ENCODE data around the gene MAP3K20.
A peak's percentile ranks its signal among the peaks of the same experiment; 100 is the strongest.

The MAP3K20 gene

GRCh38 chr2:173282795-173283545 is 207.3 kb downstream of the MAP3K20 start:
- Histone ChIP-seq H3K36me3 (ENCODE audit: control insufficient read depth in 2 of 2, insufficient read depth in 2 of 2, low read length in 2 of 2) (no peaks in the 10 kb centered on the region), H3K9me3 (ENCODE audit: control insufficient read depth in 2 of 2, low read length in 2 of 2) (no peaks in the 10 kb centered on the region), H3K9ac (ENCODE audit: low read depth in 1 of 2, low read length in 2 of 2) (no peak overlapping the region), H3K27me3 (ENCODE audit: control insufficient read depth in 2 of 2, insufficient read depth in 2 of 2, low read length in 2 of 2) (no peaks in the 10 kb centered on the region), H3K27ac (ENCODE audit: low read depth in 2 of 2, low read length in 2 of 2) (no peak overlapping the region), H3K4me1 (ENCODE audit: control insufficient read depth in 2 of 2, insufficient read depth in 2 of 2, low read length in 2 of 2) (no peaks in the 10 kb centered on the region), H3K4me3 (ENCODE audit: low read length in 2 of 2) (no peak overlapping the region)

- no peak overlapping the region for H3K4me3 ChIP-seq (ENCODE audit: low read length in 2 of 2)
- H3K9ac ChIP-seq (ENCODE audit: low read depth in 1 of 2, low read length in 2 of 2), result no peak overlapping the region
- H3K27me3 ChIP-seq (ENCODE audit: control insufficient read depth in 2 of 2, insufficient read depth in 2 of 2, low read length in 2 of 2), result no peaks in the 10 kb centered on the region
- no peaks in the 10 kb centered on the region for H3K9me3 ChIP-seq (ENCODE audit: control insufficient read depth in 2 of 2, low read length in 2 of 2)
- H3K27ac ChIP-seq (ENCODE audit: low read depth in 2 of 2, low read length in 2 of 2), result no peak overlapping the region
- peaks cover 0 to 3% of the 10 kb centered on the region in 2 donors for H3K4me1 ChIP-seq (ENCODE audit: control insufficient read depth in 2 of 2, insufficient read depth in 2 of 2, low read length in 2 of 2)
- no peaks in the 10 kb centered on the region for H3K36me3 ChIP-seq (ENCODE audit: control insufficient read depth in 2 of 2, insufficient read depth in 2 of 2, low read length in 2 of 2)
Observed at GRCh38 chr2:173286153-173286809, 210.6 kb downstream of the MAP3K20 start.

- Histone ChIP-seq H3K4me1 (ENCODE audit: control insufficient read depth in 2 of 2, insufficient read depth in 2 of 2, low read length in 2 of 2) (peaks cover 0 to 3% of the 10 kb centered on the region in 2 donors), H3K27ac (ENCODE audit: low read depth in 2 of 2, low read length in 2 of 2) (peak overlapping the region in 1 of 2 donors; percentile 80), H3K4me3 (ENCODE audit: low read length in 2 of 2) (no peak overlapping the region), H3K9ac (ENCODE audit: low read depth in 1 of 2, low read length in 2 of 2) (peak overlapping the region in 1 of 2 donors; percentile 20), H3K27me3 (ENCODE audit: control insufficient read depth in 2 of 2, insufficient read depth in 2 of 2, low read length in 2 of 2) (no peaks in the 10 kb centered on the region), H3K9me3 (ENCODE audit: control insufficient read depth in 2 of 2, low read length in 2 of 2) (no peaks in the 10 kb centered on the region), H3K36me3 (ENCODE audit: control insufficient read depth in 2 of 2, insufficient read depth in 2 of 2, low read length in 2 of 2) (no peaks in the 10 kb centered on the region)
Observed at GRCh38 chr2:173287594-173287993, 211.9 kb downstream of the MAP3K20 start.

GRCh38 chr2:173288561-173288960 is 212.9 kb downstream of the MAP3K20 start:
- H3K4me1 ChIP-seq (ENCODE audit: control insufficient read depth in 2 of 2, insufficient read depth in 2 of 2, low read length in 2 of 2), result peaks cover 0 to 3% of the 10 kb centered on the region in 2 donors
- peak overlapping the region in 1 of 2 donors; percentile 80 for H3K27ac ChIP-seq (ENCODE audit: low read depth in 2 of 2, low read length in 2 of 2)
- no peaks in the 10 kb centered on the region for H3K36me3 ChIP-seq (ENCODE audit: control insufficient read depth in 2 of 2, insufficient read depth in 2 of 2, low read length in 2 of 2)
- no peak overlapping the region for H3K9ac ChIP-seq (ENCODE audit: low read depth in 1 of 2, low read length in 2 of 2)
- no peak overlapping the region for H3K4me3 ChIP-seq (ENCODE audit: low read length in 2 of 2)
- H3K9me3 ChIP-seq (ENCODE audit: control insufficient read depth in 2 of 2, low read length in 2 of 2), result no peaks in the 10 kb centered on the region
- H3K27me3 ChIP-seq (ENCODE audit: control insufficient read depth in 2 of 2, insufficient read depth in 2 of 2, low read length in 2 of 2), result no peaks in the 10 kb centered on the region

- H3K9ac ChIP-seq (ENCODE audit: low read depth in 1 of 2, low read length in 2 of 2), result no peak overlapping the region
- H3K9me3 ChIP-seq (ENCODE audit: control insufficient read depth in 2 of 2, low read length in 2 of 2), result no peaks in the 10 kb centered on the region
- no peaks in the 10 kb centered on the region for H3K27me3 ChIP-seq (ENCODE audit: control insufficient read depth in 2 of 2, insufficient read depth in 2 of 2, low read length in 2 of 2)
- no peak overlapping the region for H3K4me3 ChIP-seq (ENCODE audit: low read length in 2 of 2)
- H3K36me3 ChIP-seq (ENCODE audit: control insufficient read depth in 2 of 2, insufficient read depth in 2 of 2, low read length in 2 of 2), result no peaks in the 10 kb centered on the region
- H3K4me1 ChIP-seq (ENCODE audit: control insufficient read depth in 2 of 2, insufficient read depth in 2 of 2, low read length in 2 of 2), result peaks cover 0 to 3% of the 10 kb centered on the region in 2 donors
- H3K27ac ChIP-seq (ENCODE audit: low read depth in 2 of 2, low read length in 2 of 2), result no peak overlapping the region
Observed at GRCh38 chr2:173290046-173290445, 214.4 kb downstream of the MAP3K20 start.

- Histone ChIP-seq H3K27me3 (ENCODE audit: control insufficient read depth in 2 of 2, insufficient read depth in 2 of 2, low read length in 2 of 2) (no peaks in the 10 kb centered on the region), H3K4me1 (ENCODE audit: control insufficient read depth in 2 of 2, insufficient read depth in 2 of 2, low read length in 2 of 2) (peaks cover 0 to 3% of the 10 kb centered on the region in 2 donors), H3K27ac (ENCODE audit: low read depth in 2 of 2, low read length in 2 of 2) (no peak overlapping the region), H3K9me3 (ENCODE audit: control insufficient read depth in 2 of 2, low read length in 2 of 2) (no peaks in the 10 kb centered on the region), H3K4me3 (ENCODE audit: low read length in 2 of 2) (no peak overlapping the region), H3K36me3 (ENCODE audit: control insufficient read depth in 2 of 2, insufficient read depth in 2 of 2, low read length in 2 of 2) (no peaks in the 10 kb centered on the region), H3K9ac (ENCODE audit: low read depth in 1 of 2, low read length in 2 of 2) (no peak overlapping the region)
Observed at GRCh38 chr2:173290518-173290917, 214.9 kb downstream of the MAP3K20 start.

GRCh38 chr2:173291412-173291811 is 215.8 kb downstream of the MAP3K20 start:
- Histone ChIP-seq H3K4me1 (ENCODE audit: control insufficient read depth in 2 of 2, insufficient read depth in 2 of 2, low read length in 2 of 2) (peaks cover 0 to 3% of the 10 kb centered on the region in 2 donors), H3K27ac (ENCODE audit: low read depth in 2 of 2, low read length in 2 of 2) (no peak overlapping the region), H3K4me3 (ENCODE audit: low read length in 2 of 2) (no peak overlapping the region), H3K36me3 (ENCODE audit: control insufficient read depth in 2 of 2, insufficient read depth in 2 of 2, low read length in 2 of 2) (no peaks in the 10 kb centered on the region), H3K9me3 (ENCODE audit: control insufficient read depth in 2 of 2, low read length in 2 of 2) (no peaks in the 10 kb centered on the region), H3K27me3 (ENCODE audit: control insufficient read depth in 2 of 2, insufficient read depth in 2 of 2, low read length in 2 of 2) (no peaks in the 10 kb centered on the region), H3K9ac (ENCODE audit: low read depth in 1 of 2, low read length in 2 of 2) (no peak overlapping the region)

- H3K9me3 ChIP-seq (ENCODE audit: control insufficient read depth in 2 of 2, low read length in 2 of 2), result peaks cover 12 to 21% of the 10 kb centered on the region in 2 donors
- no peak overlapping the region for H3K9ac ChIP-seq (ENCODE audit: low read depth in 1 of 2, low read length in 2 of 2)
- no peaks in the 10 kb centered on the region for H3K36me3 ChIP-seq (ENCODE audit: control insufficient read depth in 2 of 2, insufficient read depth in 2 of 2, low read length in 2 of 2)
- H3K4me3 ChIP-seq (ENCODE audit: low read length in 2 of 2), result no peak overlapping the region
- H3K27ac ChIP-seq (ENCODE audit: low read depth in 2 of 2, low read length in 2 of 2), result no peak overlapping the region
- H3K4me1 ChIP-seq (ENCODE audit: control insufficient read depth in 2 of 2, insufficient read depth in 2 of 2, low read length in 2 of 2), result no peaks in the 10 kb centered on the region
- H3K27me3 ChIP-seq (ENCODE audit: control insufficient read depth in 2 of 2, insufficient read depth in 2 of 2, low read length in 2 of 2), result no peaks in the 10 kb centered on the region
Observed at GRCh38 chr2:173296235-173296634, 220.6 kb downstream of the MAP3K20 start.

GRCh38 chr2:173298536-173299097 is 223.0 kb downstream of the MAP3K20 start:
- peaks cover 12 to 21% of the 10 kb centered on the region in 2 donors for H3K9me3 ChIP-seq (ENCODE audit: control insufficient read depth in 2 of 2, low read length in 2 of 2)
- H3K4me3 ChIP-seq (ENCODE audit: low read length in 2 of 2), result no peak overlapping the region
- no peak overlapping the region for H3K9ac ChIP-seq (ENCODE audit: low read depth in 1 of 2, low read length in 2 of 2)
- H3K27ac ChIP-seq (ENCODE audit: low read depth in 2 of 2, low read length in 2 of 2), result no peak overlapping the region
- no peaks in the 10 kb centered on the region for H3K36me3 ChIP-seq (ENCODE audit: control insufficient read depth in 2 of 2, insufficient read depth in 2 of 2, low read length in 2 of 2)
- no peaks in the 10 kb centered on the region for H3K27me3 ChIP-seq (ENCODE audit: control insufficient read depth in 2 of 2, insufficient read depth in 2 of 2, low read length in 2 of 2)
- H3K4me1 ChIP-seq (ENCODE audit: control insufficient read depth in 2 of 2, insufficient read depth in 2 of 2, low read length in 2 of 2), result no peaks in the 10 kb centered on the region

- H3K9ac ChIP-seq (ENCODE audit: low read depth in 1 of 2, low read length in 2 of 2), result no peak overlapping the region
- no peaks in the 10 kb centered on the region for H3K36me3 ChIP-seq (ENCODE audit: control insufficient read depth in 2 of 2, insufficient read depth in 2 of 2, low read length in 2 of 2)
- no peak overlapping the region for H3K4me3 ChIP-seq (ENCODE audit: low read length in 2 of 2)
- no peak overlapping the region for H3K27ac ChIP-seq (ENCODE audit: low read depth in 2 of 2, low read length in 2 of 2)
- peaks cover 12 to 21% of the 10 kb centered on the region in 2 donors for H3K9me3 ChIP-seq (ENCODE audit: control insufficient read depth in 2 of 2, low read length in 2 of 2)
- H3K27me3 ChIP-seq (ENCODE audit: control insufficient read depth in 2 of 2, insufficient read depth in 2 of 2, low read length in 2 of 2), result no peaks in the 10 kb centered on the region
- H3K4me1 ChIP-seq (ENCODE audit: control insufficient read depth in 2 of 2, insufficient read depth in 2 of 2, low read length in 2 of 2), result no peaks in the 10 kb centered on the region
Observed at GRCh38 chr2:173299764-173300163, 224.1 kb downstream of the MAP3K20 start.
